Endothelial cell (in vitro differentiated cells): ENCODE data around the gene RASAL2. TPM values are rescaled to one million over a fixed set of nuclear protein-coding genes. Genes with fewer than 3 reads are reported as not detected.

Experiments
- DNase-seq: peaks from one replicate; pipeline ENCODE4 v3.0.0; 2021; ENCODE audit warnings: low spot score
- H3K27ac Mint-ChIP-seq: one replicate; pipeline ENCODE4 v1.8.0; 2021; ENCODE audit warnings: mixed read lengths, inconsistent platforms; ENCODE audit not compliant: unreplicated experiment
- H3K27me3 Mint-ChIP-seq: one replicate; pipeline ENCODE4 v1.8.0; 2021; ENCODE audit warnings: mild to moderate bottlenecking, moderate library complexity, mixed read lengths, inconsistent platforms; ENCODE audit not compliant: unreplicated experiment
- H3K36me3 Mint-ChIP-seq: one replicate; pipeline ENCODE4 v1.8.0; 2021; ENCODE audit warnings: mild to moderate bottlenecking, low read depth, mixed read lengths, inconsistent platforms; ENCODE audit not compliant: unreplicated experiment
- H3K4me1 Mint-ChIP-seq: one replicate; pipeline ENCODE4 v1.8.0; 2021; ENCODE audit warnings: mild to moderate bottlenecking, mixed read lengths, inconsistent platforms; ENCODE audit not compliant: unreplicated experiment
- H3K4me3 Mint-ChIP-seq: one replicate; pipeline ENCODE4 v1.8.0; 2021; ENCODE audit warnings: mild to moderate bottlenecking, mixed read lengths, inconsistent platforms; ENCODE audit not compliant: unreplicated experiment
- H3K9me3 Mint-ChIP-seq: one replicate; pipeline ENCODE4 v1.8.0; 2021; ENCODE audit warnings: mixed read lengths, inconsistent platforms; ENCODE audit not compliant: unreplicated experiment
- total RNA-seq: library from RNA; stranded (reverse); fragmentation: NEBNext Ultra II Directional; extraction: Animal tissue kit (Norgen Biotek cat#: 25700); gene quantifications from one replicate; pipeline ENCODE4 v1.2.1, GENCODE V29; 2021; ENCODE audit not compliant: unreplicated experiment
- TF ChIP-seq, protein P1 (sequence below): fragments of 200-600 bp; sonication (generic); IDR thresholded peaks from one replicate; pipeline ENCODE4 v1.5.0; 2021; ENCODE audit warnings: antibody characterized with exemption; ENCODE audit not compliant: unreplicated experiment

RASAL2 gene
- total RNA-seq, 1 donor from 2014 or later: 82.1 TPM

DNA sequence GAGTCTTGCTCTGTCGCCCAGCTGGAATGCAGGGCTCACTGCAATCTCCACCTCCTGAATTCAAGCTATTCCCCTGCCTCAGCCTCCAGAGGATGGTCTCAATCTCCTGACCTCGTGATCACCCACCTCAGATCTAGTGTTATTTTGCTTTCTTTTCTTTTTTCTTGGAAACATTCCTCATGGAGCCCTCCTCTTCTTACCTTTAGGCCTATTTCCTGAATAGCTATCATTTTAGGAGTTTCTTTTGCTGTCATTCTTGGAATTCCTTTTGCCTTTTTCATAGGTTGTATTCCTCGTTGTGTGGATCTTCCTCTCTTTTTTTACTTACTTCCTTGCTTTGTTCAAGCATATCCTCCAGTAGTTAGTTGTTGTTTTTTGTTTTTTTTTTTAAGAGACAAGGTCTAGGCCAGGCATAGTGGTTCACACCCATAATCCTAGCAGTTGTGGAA, 173.8 kb downstream of the RASAL2 start:
- Mint-ChIP-seq H3K27me3 (peaks cover 8% of the 10 kb centered on the region), H3K4me1 (peaks cover 52% of the 10 kb centered on the region), H3K4me3 (peak overlapping the region; percentile 18), H3K36me3 (no peaks in the 10 kb centered on the region), H3K27ac (peak overlapping the region; percentile 99), H3K9me3 (no peaks in the 10 kb centered on the region)
- TF ChIP-seq, protein P1, sequence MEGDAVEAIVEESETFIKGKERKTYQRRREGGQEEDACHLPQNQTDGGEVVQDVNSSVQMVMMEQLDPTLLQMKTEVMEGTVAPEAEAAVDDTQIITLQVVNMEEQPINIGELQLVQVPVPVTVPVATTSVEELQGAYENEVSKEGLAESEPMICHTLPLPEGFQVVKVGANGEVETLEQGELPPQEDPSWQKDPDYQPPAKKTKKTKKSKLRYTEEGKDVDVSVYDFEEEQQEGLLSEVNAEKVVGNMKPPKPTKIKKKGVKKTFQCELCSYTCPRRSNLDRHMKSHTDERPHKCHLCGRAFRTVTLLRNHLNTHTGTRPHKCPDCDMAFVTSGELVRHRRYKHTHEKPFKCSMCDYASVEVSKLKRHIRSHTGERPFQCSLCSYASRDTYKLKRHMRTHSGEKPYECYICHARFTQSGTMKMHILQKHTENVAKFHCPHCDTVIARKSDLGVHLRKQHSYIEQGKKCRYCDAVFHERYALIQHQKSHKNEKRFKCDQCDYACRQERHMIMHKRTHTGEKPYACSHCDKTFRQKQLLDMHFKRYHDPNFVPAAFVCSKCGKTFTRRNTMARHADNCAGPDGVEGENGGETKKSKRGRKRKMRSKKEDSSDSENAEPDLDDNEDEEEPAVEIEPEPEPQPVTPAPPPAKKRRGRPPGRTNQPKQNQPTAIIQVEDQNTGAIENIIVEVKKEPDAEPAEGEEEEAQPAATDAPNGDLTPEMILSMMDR: no peak
- DNase-seq: peak; percentile 21

DNA sequence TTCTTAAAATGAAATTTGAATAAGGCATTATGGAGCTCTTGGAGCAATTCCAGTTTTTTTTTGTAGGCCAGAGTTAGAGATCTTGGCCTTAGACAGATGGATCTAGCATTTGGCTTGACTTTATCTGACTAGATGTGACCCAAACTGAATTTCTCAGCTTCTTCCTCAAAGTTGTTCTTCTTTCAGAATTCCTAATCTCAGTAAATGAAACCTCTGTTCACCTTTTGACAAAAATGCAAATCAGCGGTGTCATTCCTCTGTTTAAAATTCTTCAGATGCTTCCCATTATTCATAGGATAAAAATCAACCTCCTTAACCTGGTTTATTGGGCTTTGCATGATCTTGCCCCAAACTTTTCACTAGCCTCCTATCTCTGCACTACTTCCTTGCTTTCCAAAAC, 177.6 kb downstream of the RASAL2 start:
- Mint-ChIP-seq H3K9me3 (no peaks in the 10 kb centered on the region), H3K4me1 (peaks cover 57% of the 10 kb centered on the region), H3K27me3 (peaks cover 6% of the 10 kb centered on the region), H3K36me3 (peaks cover 3% of the 10 kb centered on the region), H3K4me3 (no peak overlapping the region), H3K27ac (peak overlapping the region; percentile 50)
- DNase-seq: no peak
- TF ChIP-seq, protein P1: no peak

DNA sequence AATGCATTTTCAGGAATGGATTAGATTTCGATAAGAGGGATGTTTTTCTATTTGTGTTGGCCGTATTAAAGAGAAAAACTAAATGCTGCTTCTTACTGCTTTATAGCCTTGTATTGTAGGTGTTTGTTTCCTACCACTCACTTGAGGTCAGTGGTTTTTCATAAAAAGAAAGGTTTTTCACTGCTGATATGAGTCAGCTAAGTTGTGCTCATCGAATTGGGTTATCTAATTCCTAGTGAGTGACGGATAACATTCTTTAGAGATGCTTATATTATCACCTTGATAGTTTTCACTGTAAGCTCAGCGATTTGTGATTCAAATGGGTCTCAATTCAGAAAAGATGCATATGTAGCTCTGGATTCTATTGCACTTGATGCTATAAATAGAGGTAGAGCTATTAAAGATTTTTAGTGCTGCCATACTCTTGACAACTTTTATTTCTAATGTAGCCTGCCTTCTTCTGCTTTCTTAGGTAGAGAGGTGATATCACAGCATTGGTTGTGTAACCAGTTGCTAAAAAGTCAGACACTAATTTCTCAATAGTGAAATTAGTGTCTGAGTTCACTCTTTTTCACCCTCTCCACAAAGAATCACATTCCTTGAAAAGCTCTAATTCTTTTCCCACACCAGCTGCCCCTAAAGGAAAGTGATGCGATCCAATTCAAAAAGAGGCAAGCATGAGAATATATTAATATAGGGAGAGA, 180.0 kb downstream of the RASAL2 start:
- Mint-ChIP-seq H3K27ac (no peak overlapping the region), H3K4me3 (no peak overlapping the region), H3K9me3 (no peaks in the 10 kb centered on the region), H3K27me3 (peaks cover 4% of the 10 kb centered on the region), H3K36me3 (peaks cover 7% of the 10 kb centered on the region), H3K4me1 (peaks cover 51% of the 10 kb centered on the region)
- TF ChIP-seq, protein P1: no peak
- no peak for DNase-seq

DNA sequence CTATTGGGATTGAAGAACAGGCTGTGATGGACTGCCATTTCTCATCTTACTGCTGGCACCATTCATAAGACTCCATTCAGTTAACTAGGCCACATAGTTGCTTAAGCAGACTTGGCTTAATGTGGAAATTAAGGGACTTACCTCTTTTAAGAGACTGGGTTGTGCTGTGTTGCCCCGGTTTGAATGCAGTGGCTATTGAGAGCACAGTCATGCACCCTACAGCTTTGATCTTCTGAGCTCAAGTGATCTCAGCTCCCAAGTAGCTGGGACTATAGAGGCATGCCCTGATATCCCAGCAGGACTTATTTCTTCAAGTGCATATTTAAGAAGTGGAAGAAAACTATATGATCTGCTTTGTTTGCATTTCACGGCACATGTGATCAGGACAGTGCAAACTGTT, 181.1 kb downstream of the RASAL2 start:
- H3K27ac Mint-ChIP-seq: no peak overlapping the region
- TF ChIP-seq, protein P1: no peak
- H3K4me1 Mint-ChIP-seq: peaks cover 48% of the 10 kb centered on the region
- no peaks in the 10 kb centered on the region for H3K9me3 Mint-ChIP-seq
- peaks cover 2% of the 10 kb centered on the region for H3K27me3 Mint-ChIP-seq
- no peak overlapping the region for H3K4me3 Mint-ChIP-seq
- DNase-seq: no peak
- H3K36me3 Mint-ChIP-seq: peaks cover 7% of the 10 kb centered on the region

DNA sequence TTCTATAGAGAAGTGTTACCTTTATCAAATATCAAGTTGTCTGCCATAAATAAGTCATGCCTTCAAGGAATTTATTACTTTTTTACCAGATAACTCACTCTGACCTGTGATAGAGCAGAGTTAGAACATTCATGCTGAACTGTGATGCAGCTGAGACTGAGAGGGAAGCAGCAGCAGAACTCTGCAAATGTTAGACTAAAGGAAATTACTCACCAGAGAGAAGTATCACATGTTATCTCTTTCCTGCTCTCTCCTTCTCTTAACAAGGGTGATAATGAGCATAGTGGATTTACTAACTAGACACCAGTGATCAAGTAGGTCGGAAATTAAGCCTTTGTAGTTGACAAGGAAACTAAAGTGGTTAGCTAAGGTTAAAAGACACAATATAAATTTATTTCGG, 181.6 kb downstream of the RASAL2 start:
- Mint-ChIP-seq H3K36me3 (peaks cover 7% of the 10 kb centered on the region), H3K4me3 (no peak overlapping the region), H3K27ac (peak overlapping the region; percentile 82), H3K4me1 (peaks cover 44% of the 10 kb centered on the region), H3K27me3 (peaks cover 2% of the 10 kb centered on the region), H3K9me3 (no peaks in the 10 kb centered on the region)
- no peak for DNase-seq
- TF ChIP-seq, protein P1: no peak
